Peyer's patch (tissue), 4 donors: ENCODE data around the gene SEMA3A.

Source experiments
- POLR2A ChIP-seq, 2 donors: fragments of 450-650 bp; IDR thresholded peaks; one replicate each; pipeline ENCODE4 v1.5.1; 2017; ENCODE audit warnings: antibody characterized with exemption in 2 of 2, mild to moderate bottlenecking in 2 of 2, moderate library complexity in 2 of 2
- TF ChIP-seq, protein P1 (sequence below), 6 experiments: fragments of 450-650 bp in 4 of 6; fragments of 200-600 bp in 2 of 6; sonication (generic) in 1 of 6; IDR thresholded peaks; one replicate each; pipeline ENCODE4 v1.5.1; 2017 to 2019; ENCODE audit warnings: antibody characterized with exemption in 6 of 6, mild to moderate bottlenecking in 3 of 6, moderate library complexity in 1 of 6

DNA sequence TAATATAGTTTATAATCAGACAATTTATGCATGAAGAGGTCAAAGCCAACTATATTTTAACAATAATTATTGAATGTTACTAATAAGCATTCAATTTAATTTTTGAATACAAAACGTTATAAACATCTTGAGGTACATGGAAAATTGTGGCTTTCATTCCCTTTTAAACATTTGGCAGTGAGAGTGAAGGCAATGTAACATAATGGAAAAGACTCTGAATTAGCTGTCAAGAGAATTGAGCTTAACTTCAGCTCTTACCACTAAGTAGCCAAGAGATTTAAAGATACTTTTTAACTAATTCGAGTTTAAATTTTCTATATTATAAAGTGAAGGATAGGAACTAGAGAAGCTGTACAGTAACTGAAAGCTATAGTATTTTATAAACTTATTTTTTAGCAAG is 98.6 kb downstream of the SEMA3A start:
- TF ChIP-seq, protein P1, sequence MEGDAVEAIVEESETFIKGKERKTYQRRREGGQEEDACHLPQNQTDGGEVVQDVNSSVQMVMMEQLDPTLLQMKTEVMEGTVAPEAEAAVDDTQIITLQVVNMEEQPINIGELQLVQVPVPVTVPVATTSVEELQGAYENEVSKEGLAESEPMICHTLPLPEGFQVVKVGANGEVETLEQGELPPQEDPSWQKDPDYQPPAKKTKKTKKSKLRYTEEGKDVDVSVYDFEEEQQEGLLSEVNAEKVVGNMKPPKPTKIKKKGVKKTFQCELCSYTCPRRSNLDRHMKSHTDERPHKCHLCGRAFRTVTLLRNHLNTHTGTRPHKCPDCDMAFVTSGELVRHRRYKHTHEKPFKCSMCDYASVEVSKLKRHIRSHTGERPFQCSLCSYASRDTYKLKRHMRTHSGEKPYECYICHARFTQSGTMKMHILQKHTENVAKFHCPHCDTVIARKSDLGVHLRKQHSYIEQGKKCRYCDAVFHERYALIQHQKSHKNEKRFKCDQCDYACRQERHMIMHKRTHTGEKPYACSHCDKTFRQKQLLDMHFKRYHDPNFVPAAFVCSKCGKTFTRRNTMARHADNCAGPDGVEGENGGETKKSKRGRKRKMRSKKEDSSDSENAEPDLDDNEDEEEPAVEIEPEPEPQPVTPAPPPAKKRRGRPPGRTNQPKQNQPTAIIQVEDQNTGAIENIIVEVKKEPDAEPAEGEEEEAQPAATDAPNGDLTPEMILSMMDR (IDR thresholded peaks at IDR 0.05), result no peak
- no peak for TF ChIP-seq POLR2A (IDR thresholded peaks at IDR 0.05)
